Stimulated activated CD8-positive, alpha-beta memory T cell treated with anti-CD3 and anti-CD28 coated beads, Interleukin-15, amount 100 ng/mL, for 24 hours (primary cell): ENCODE measurements around the gene GLUD2.
"Not testable (repeated sequence)": the region's sequence is repeated elsewhere in the genome, so short reads cannot be mapped to it uniquely, and the experiment has no call there.

Experiments
- DNase-seq: peaks from one replicate; pipeline ENCODE4 v3.0.0-alpha.2; 2020; ENCODE audit warnings: low read depth

GLUD2 gene

DNA sequence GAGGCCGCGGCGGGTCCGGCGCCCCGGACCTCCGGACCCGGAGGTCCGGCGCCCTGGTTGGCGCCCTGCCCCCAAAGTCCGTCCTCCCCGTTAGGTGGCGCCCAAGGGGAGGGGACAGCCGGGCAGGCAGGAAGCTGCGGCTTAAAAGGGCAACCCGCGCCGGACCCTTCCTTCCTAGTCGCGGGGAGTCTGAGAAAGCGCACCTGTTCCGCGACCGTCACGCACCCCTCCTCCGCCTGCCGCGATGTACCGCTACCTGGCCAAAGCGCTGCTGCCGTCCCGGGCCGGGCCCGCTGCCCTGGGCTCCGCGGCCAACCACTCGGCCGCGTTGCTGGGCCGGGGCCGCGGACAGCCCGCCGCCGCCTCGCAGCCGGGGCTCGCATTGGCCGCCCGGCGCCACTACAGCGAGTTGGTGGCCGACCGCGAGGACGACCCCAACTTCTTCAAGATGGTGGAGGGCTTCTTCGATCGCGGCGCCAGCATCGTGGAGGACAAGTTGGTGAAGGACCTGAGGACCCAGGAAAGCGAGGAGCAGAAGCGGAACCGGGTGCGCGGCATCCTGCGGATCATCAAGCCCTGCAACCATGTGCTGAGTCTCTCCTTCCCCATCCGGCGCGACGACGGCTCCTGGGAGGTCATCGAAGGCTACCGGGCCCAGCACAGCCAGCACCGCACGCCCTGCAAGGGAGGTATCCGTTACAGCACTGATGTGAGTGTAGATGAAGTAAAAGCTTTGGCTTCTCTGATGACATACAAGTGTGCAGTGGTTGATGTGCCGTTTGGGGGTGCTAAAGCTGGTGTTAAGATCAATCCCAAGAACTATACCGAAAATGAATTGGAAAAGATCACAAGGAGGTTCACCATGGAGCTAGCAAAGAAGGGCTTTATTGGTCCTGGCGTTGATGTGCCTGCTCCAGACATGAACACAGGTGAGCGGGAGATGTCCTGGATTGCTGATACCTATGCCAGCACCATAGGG, at the start of gene GLUD2:
TSS of gene GLUD2 (plus strand) at position 170 of the 979 bp plus-strand sequence. CDS start at position 245, 75 bp downstream.
- not testable (repeated sequence) for DNase-seq

DNA sequence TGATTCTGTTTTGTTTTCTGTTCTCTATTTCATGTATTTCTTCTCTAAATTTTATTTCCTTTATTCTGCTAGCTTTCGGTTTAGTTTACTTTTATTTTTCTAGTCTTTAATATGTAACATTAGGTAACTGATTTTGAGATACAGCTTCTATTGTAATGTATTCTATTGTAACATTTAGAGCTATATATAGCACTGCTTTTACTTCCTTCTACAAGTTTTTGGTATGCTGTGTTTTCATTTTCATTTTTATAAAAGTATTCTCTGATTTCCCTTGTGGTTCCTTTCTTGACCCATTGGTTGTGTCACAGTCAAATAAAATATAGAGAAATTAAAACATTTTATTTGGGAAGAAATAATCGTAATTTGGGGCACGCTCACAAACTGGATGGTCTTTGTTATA, 48.0 kb upstream of the GLUD2 start:
- DNase-seq = no peak

DNA sequence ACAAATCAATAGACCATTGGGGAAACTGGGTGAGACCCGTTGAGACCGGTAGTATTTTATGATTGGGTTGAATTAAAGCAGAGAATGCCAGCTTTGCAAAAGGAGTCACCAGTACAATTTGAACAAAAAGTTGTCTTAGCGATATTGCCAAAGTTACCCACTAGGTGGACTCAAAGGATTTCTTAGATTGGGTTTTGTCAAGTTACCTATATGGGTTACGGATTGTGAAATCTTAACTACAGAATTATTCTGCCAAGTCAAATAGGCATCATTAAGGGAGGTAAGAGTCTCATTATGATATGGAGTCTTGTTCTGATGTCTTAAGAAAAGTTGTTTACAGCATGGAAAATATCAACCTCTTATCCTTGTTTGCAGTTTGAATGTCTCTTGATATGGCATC, 46.8 kb upstream of the GLUD2 start:
- DNase-seq = no peak

DNA sequence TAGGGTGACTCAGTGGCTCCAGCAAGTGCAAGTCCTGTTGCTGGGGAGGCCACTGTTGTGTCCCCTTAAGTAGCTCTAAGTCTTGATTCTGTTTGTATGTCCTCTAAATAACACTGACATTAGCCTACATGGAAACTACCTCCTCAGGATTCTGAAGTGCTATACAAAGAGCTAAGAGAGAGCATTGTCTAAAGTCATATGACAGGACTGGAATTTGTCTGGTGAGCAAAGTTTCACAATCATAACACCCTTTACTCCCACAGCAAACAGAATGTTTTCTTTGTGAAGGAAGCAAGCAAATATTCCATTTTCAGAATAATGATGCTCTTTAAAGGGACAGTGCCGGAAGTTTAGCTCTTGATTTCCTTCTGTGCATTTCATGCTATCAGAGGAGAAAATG, 38.5 kb upstream of the GLUD2 start:
- DNase-seq = no peak

DNA sequence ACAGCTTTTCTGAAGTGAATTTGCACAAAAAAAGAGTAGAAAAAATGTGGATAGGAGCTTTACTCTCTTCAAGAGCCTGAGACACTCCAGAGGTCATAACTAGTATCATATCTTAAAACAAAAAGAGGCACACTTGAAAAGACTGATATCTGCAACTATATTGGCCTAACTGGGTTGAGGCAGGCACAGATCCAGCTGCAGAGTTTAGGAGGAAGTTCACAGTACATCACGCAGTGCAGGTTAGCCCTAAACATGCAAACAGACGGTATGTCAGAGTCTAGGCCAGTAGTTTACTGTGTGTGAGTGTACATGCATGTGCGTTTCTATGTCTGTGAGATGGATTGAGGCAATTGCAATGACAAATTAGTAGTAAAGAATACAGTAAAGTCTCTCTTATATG, 37.6 kb upstream of the GLUD2 start:
- DNase-seq = no peak

DNA sequence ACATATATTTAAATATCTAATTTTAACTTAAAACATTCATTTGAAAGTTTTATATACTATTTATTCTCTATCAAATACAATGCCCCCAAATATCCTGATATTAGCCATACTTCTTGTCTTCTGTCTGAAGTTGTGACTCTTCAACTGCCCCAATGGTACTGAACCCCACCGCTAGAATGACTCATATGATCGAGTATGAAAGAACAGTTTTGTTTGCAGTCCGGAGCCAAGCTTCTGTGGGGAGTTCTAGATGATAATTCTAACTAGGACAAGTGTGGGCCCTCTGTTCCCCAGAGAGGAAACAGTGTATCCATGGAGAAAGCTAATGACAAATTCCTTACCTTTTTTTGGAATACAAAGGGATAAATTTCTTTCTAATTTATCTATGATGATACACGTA, 37.2 kb upstream of the GLUD2 start:
- no peak for DNase-seq

DNA sequence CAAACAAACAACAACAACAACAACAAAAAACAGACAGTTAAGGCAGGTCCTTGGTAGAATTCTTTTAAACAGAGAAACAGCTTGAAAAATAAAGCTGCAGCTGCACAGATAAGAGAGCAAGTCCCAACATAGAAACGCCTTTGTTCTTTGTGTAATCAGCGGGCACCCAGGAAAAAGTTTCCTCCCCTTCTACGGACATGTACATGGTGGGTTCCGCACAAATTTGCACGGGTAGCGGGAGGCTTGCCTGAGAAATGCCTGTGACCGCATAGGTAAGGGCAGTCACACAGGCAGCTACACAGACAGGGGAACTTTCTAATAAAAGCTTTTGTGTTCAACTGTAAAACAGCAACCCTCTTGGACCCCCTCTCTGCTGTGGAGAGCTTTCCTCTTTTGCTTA, 36.2 kb upstream of the GLUD2 start:
- no peak for DNase-seq

DNA sequence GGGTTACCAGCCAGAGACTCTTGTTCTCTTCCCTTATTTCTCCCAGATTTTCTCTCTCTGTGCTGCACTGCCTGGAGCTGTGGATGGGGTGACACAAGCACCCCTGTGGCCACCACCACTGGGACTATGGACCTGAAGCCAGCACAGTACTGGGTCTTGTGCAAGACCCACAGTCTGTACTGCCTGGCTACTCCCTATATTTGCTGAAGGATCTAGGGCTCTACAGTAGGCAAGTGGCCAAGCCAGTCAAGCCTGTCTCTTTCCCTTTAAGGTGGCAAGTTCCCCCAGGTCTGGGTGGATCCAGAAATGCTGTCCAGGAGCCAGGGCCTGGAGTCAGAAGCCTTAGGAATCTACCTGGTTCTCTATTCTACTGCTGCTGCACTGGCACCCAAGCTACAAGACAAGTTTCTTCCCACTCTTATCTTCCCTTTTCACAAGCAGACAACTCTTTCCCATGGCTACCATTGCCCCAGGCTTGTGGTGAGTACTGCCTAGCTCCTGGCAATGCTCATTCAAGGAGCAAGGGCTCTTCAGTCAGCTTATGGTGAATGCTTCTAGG, 33.4 kb upstream of the GLUD2 start:
- no peak for DNase-seq

DNA sequence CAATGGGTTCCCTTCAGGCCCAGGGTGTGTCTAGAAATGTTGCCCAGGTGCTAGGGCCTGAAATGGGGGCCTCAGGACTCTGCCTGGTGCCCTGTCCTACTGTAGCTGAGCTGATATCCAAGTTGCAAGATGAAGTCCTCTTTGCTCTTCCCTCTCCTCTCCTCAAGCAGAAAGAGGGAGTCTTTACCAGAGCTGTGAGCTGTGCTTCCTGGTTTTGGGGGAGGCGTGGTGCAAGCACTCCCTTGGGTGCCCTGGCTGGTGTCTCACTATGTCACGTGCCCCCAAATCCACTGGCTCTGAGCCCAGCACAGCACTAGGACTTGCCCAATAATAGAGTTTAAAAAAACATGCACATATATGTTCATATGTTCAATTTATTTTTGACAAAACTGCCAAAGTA, 32.6 kb upstream of the GLUD2 start:
- no peak for DNase-seq

DNA sequence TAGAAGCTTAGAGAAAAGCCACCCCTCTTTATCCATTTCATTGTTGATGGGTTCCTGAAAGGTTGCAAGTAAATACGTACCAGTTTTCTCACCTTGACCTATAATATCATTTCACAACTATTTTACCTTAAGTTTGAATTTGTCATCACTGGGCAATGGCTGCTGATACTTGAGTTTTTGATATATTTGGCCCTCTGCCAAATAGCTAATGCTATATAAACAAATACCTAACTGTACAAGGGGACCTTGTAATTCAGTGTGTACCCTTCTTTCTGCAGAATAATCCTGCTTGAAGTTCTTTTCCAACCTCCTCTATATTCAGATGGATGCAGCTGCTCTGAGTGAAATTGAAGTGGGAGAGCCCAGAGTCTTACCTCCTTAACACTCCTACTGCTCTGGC, 19.0 kb upstream of the GLUD2 start:
- DNase-seq = no peak

DNA sequence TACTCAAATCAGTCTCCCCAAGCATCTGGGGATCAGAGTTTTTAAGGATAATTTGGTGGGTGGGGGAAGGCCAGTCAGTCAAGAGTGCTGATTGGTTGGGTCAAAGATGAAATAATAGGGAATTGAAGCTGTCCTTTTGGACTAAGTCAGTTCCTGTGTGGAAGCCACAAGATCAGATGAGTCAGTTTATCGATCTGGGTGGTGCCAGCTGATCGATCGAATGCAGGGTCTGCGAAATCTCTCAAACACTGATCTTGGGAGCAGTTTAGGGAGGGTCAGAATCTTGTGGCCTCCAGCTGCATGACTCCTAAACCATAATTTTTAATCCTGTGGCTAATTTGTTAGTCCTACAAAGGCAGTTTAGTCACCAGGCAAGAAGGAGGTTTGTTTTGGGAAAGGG, 17.3 kb upstream of the GLUD2 start:
- no peak for DNase-seq

DNA sequence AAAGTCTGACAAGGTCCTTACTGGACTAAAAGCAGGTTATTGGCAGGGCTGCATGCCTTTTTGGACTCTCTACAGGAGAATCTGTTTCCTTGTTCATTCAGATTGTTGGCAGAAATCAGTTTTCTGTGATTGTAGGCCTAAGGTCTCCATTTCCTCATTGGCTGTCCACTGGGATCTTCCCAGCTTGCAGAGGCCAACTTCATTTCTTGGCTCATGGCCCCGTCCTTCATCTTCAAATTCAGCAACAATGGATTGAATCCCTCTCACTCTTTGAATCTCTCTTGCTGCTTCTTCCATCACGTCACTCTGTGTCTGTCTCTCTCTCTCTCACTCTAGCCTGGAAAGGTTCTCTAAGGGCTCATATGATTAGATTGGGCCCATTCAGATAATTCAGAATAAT, 14.9 kb upstream of the GLUD2 start:
- DNase-seq = no peak

DNA sequence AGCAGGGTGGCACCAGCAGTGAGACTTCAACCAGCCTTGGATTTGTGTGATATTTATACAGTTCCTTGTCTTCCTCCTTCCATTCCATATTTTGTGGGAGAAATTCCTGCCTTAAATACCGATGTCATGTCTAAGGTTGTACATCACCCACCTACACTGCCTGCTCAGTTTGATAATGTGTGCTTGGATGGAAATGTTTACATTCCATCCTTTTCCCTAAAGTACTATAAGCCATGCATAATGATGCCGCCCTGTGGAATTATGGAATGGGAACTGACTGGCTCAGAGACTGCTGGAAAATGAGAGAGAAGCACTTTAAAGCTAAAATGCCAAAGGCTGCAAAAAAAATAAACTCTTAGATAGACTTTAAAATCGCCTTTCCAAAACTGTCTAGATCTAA, 11.3 kb upstream of the GLUD2 start:
- DNase-seq = no peak

DNA sequence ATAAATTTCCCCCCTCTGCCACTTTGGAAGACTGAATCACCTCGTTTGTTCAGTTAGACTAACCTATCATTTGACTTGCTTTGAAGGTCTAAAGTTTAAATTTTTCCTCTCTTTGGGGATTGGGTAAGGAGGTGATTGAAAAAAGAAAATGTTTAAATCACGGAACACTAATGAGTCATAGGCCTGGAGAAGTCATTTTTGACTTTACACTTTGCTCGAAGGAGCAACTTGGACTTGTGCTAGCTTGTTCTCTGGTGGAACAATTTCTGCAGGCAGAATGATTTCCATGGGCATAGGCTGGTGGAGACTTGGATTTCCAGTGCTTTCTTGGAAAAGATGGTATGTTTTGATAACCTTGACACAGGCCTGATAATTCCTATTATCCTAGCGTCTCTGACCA, 10.5 kb upstream of the GLUD2 start:
- DNase-seq = no peak

DNA sequence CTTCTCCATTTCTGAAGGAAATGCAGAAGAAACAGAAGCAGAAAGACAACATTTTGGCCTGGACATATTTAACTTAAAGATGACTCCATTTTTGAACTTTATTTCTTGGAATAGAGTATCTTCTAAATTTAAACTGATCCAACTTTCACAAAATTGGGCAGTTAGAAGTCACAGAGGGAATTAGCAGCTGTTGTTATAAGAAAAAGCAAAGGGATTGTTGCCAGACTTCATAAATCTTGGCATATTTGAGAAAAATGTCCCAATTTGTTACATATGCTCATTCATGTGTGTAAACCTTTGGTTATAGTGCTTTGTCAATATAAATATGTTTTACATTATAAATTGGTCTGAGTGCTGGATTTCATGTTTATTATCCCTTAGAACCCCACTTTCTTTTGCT, 3.4 kb downstream of the GLUD2 start:
- DNase-seq = no peak

DNA sequence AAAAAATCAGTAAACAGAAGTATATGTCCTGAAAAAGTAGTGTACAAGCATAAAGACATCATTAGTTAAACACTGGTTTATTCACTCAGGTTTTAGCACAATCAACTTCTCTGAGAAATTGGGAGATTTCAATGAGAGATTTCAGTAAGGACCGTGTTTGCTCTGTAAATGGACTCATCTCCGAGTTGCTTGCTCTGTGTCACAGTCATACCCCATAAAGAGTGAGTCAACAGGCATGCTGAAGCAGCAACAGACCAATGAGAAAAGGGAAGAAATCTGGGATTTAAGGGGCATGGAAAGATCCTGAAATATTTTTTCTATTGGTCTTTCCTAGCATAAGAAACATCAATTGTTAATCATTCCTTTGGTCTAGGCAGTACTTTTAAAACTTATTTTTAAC, 4.7 kb downstream of the GLUD2 start:
- no peak for DNase-seq

DNA sequence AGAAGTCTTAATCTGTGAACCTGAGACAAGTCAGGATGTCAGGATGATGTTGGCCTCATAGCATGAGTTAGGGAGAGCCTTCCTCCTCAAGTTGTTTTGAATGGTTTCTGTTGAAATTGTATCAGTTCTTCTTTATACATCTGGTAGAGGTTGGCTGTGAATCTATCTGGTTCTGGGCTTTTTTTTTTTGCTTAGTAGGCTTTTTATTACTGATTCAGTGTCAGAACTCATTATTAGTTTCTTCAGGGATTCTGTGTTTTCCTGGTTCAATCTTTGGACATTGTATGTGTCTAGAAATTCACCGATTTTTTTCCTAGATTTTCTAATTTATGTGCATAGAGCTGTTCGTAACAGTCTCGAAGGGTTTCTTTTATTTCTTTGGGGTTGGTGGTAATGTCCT, 14.9 kb downstream of the GLUD2 start:
- no peak for DNase-seq

DNA sequence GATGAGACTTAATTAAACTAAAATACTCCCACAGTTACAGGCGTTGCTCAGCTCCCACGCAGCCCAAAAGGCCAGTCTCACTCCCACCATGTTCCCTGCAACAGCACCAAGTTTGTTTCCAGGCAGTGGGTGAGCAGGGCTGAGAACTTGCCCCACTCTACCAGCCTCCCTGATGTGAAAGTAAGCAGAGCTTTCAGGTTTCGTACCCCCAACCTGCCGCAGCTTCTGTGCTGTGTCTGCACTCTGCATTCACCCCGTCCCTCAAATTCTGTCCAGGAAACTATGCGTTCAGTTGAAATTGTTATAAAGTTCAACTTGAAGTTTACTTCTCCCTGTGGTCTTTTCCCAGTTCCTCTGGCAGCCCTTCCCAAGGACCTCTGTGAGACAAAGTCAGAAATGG, 17.2 kb downstream of the GLUD2 start:
- no peak for DNase-seq

DNA sequence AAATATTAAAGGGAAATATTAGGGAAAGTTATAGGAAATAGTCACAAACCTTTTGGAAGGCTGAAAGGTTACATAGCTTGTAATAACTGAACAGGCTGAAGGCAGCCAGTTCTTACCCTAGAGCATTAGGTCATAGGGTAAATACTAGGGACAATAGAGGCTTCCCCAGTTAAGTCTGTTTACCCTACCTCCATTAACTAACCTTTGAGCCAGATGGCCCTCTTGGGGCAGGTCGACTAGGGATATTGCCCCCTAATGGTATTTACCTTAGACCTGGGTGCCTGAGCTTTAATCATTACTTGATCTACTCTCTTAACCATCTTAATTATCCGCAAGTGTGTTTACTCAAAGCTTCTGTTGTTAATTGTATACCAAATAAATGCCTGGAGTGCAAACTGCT, 36.8 kb downstream of the GLUD2 start:
- DNase-seq = not testable (repeated sequence)

DNA sequence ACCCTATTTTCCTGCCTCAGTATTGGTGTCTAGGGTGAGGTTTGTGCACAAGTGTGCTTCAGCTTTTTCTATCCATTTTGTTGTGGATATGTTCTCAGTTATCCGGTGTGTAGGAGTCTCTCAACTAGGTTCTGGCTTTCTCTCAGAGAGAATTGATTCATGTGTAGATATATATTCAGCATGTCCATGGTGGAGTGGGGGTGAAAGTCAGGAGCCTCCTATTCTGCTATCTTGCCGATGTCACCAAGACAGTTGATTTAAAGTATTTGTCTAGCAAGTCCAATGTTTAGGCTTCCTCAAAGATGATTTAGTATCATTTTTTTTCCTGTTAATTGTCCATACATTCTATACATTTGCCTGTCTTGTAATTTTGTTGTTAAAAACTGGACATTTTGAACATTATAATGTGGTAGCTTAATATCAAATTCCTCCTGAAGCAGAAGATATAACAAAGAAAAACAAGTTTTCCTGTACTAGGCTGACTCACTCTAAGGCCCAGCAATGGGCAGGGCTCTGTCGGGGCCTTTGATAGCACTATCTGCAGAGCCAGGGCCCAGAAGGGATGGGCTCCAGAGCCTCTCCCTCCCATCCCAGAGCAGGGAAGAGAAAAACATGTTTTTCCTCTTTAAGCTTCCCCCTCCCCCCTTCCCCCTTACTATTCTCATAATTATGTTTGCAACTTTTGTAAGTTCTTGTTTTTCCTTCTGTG, 37.6 kb downstream of the GLUD2 start:
- DNase-seq = no peak

DNA sequence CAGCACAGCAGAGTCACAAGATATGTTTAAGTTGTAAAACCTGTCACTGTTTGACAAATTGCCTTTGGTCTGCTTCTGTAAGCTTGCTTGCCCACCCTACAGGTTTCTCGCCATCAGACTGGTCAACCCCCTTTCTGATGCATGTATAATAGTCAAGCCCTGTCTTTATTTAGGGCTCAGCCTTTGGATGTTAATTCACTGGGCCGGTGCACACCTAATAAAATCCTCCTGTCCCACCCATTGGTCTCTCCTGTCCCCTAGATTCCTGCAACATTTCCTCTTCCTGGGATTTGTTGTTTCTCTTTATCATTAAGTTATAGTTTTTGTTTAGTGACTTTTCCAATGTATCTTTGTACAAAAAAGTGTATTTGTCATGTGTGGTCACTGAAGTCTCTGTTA, 38.2 kb downstream of the GLUD2 start:
- no peak for DNase-seq

DNA sequence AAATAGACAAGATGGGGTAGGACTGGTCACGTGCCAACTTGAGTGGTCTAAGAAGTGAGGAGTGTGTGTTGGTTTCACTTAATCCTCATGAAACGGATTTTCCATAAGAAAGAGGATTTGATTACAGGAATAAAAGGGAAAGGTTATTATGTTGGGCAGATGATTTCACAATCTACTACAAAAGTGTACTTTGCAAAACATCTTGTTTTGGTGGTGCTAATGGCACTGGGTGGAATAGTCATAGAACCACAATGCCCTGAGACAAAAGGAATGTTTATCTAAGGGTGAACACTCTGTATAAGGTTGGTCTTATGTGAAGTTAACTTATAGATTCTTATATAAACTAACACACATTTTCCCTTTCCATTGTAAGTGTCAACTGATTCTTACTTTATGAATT, 45.6 kb downstream of the GLUD2 start:
- DNase-seq = no peak
